ENCODE measurements around the gene EPHA4. TPM values are rescaled to one million over a fixed set of nuclear protein-coding genes. Genes with fewer than 3 reads are reported as not detected.

EPHA4 gene
- total RNA-seq, 1 donor from 2014 or later: 16.8 TPM

GRCh38 chr2:221400411-221400810, 171.7 kb downstream of the EPHA4 start:
- Mint-ChIP-seq H3K36me3 (ENCODE audit: unreplicated experiment) (no peaks in the 10 kb centered on the region), H3K27ac (ENCODE audit: unreplicated experiment) (no peak overlapping the region), H3K9me3 (ENCODE audit: unreplicated experiment) (peaks cover 21% of the 10 kb centered on the region), H3K27me3 (ENCODE audit: unreplicated experiment) (no peaks in the 10 kb centered on the region), H3K4me3 (ENCODE audit: unreplicated experiment) (no peak overlapping the region), H3K4me1 (ENCODE audit: unreplicated experiment) (no peaks in the 10 kb centered on the region)
- TF ChIP-seq CTCF (IDR thresholded peaks at IDR 0.05): no peak
- no peak for DNase-seq (ENCODE audit: extremely low spot score, unreplicated experiment)

- DNase-seq (ENCODE audit: extremely low spot score, unreplicated experiment): no peak
- H3K27ac Mint-ChIP-seq (ENCODE audit: unreplicated experiment): no peak overlapping the region
- no peak for TF ChIP-seq CTCF (IDR thresholded peaks at IDR 0.05)
- no peaks in the 10 kb centered on the region for H3K36me3 Mint-ChIP-seq (ENCODE audit: unreplicated experiment)
- H3K9me3 Mint-ChIP-seq (ENCODE audit: unreplicated experiment): peaks cover 20% of the 10 kb centered on the region
- H3K4me3 Mint-ChIP-seq (ENCODE audit: unreplicated experiment): no peak overlapping the region
- peaks cover 2% of the 10 kb centered on the region for H3K27me3 Mint-ChIP-seq (ENCODE audit: unreplicated experiment)
- no peaks in the 10 kb centered on the region for H3K4me1 Mint-ChIP-seq (ENCODE audit: unreplicated experiment)
Measured at GRCh38 chr2:221399183-221399582, 172.9 kb downstream of the EPHA4 start.

- H3K36me3 Mint-ChIP-seq (ENCODE audit: unreplicated experiment): no peaks in the 10 kb centered on the region
- no peak overlapping the region for H3K4me3 Mint-ChIP-seq (ENCODE audit: unreplicated experiment)
- DNase-seq (ENCODE audit: extremely low spot score, unreplicated experiment): no peak
- H3K27me3 Mint-ChIP-seq (ENCODE audit: unreplicated experiment): peaks cover 2% of the 10 kb centered on the region
- TF ChIP-seq CTCF (IDR thresholded peaks at IDR 0.05): no peak
- no peak overlapping the region for H3K27ac Mint-ChIP-seq (ENCODE audit: unreplicated experiment)
- no peaks in the 10 kb centered on the region for H3K4me1 Mint-ChIP-seq (ENCODE audit: unreplicated experiment)
- H3K9me3 Mint-ChIP-seq (ENCODE audit: unreplicated experiment): peaks cover 20% of the 10 kb centered on the region
Measured at GRCh38 chr2:221397187-221397586, 174.9 kb downstream of the EPHA4 start.

- TF ChIP-seq CTCF (IDR thresholded peaks at IDR 0.05): no peak
- H3K27ac Mint-ChIP-seq (ENCODE audit: unreplicated experiment): no peak overlapping the region
- H3K36me3 Mint-ChIP-seq (ENCODE audit: unreplicated experiment): no peaks in the 10 kb centered on the region
- H3K9me3 Mint-ChIP-seq (ENCODE audit: unreplicated experiment): no peaks in the 10 kb centered on the region
- no peak for DNase-seq (ENCODE audit: extremely low spot score, unreplicated experiment)
- no peak overlapping the region for H3K4me3 Mint-ChIP-seq (ENCODE audit: unreplicated experiment)
- no peaks in the 10 kb centered on the region for H3K4me1 Mint-ChIP-seq (ENCODE audit: unreplicated experiment)
- peaks cover 2% of the 10 kb centered on the region for H3K27me3 Mint-ChIP-seq (ENCODE audit: unreplicated experiment)
Measured at GRCh38 chr2:221392228-221392881, 179.7 kb downstream of the EPHA4 start.

- no peak overlapping the region for H3K4me3 Mint-ChIP-seq (ENCODE audit: unreplicated experiment)
- TF ChIP-seq CTCF (IDR thresholded peaks at IDR 0.05): no peak
- no peak overlapping the region for H3K27ac Mint-ChIP-seq (ENCODE audit: unreplicated experiment)
- no peak for DNase-seq (ENCODE audit: extremely low spot score, unreplicated experiment)
- no peaks in the 10 kb centered on the region for H3K9me3 Mint-ChIP-seq (ENCODE audit: unreplicated experiment)
- peaks cover 5% of the 10 kb centered on the region for H3K27me3 Mint-ChIP-seq (ENCODE audit: unreplicated experiment)
- H3K4me1 Mint-ChIP-seq (ENCODE audit: unreplicated experiment): no peaks in the 10 kb centered on the region
- no peaks in the 10 kb centered on the region for H3K36me3 Mint-ChIP-seq (ENCODE audit: unreplicated experiment)
Measured at GRCh38 chr2:221390878-221391277, 181.2 kb downstream of the EPHA4 start.

Data from osteocyte (in vitro differentiated cells).